Prostate gland (tissue), 2 donors: ENCODE results near the gene INTS1.

ENCODE experiments used
- CTCF ChIP-seq, 4 experiments: fragments of 200-600 bp in 2 of 4; fragments of 450-650 bp in 2 of 4; sonication (generic) in 2 of 4; IDR thresholded peaks; 1 replicate in 3 of 4; 2 replicates in 1 of 4; pipeline ENCODE4 v1.5.1; 2016 to 2019; ENCODE audit warnings: antibody characterized with exemption in 4 of 4, mild to moderate bottlenecking in 2 of 4, moderate library complexity in 2 of 4
- POLR2A ChIP-seq: fragments of 450-650 bp; IDR thresholded peaks from one replicate; pipeline ENCODE4 v1.6.1; 2016; ENCODE audit warnings: antibody characterized with exemption, mild to moderate bottlenecking
- POLR2AphosphoS5 ChIP-seq: sonication (generic); formaldehyde crosslinking; IDR thresholded peaks from one replicate; pipeline ENCODE4 v1.6.1; 2017; ENCODE audit warnings: antibody characterized with exemption

- TF ChIP-seq CTCF (IDR thresholded peaks at IDR 0.05), result no peak
- TF ChIP-seq POLR2A, result no peak
- no peak for TF ChIP-seq POLR2AphosphoS5
These were observed 77.7 kb downstream of the INTS1 start for GRCh38 chr7:1426474-1426873.
